Measurements from ENCODE around the gene PLA2G2F.

DNA sequence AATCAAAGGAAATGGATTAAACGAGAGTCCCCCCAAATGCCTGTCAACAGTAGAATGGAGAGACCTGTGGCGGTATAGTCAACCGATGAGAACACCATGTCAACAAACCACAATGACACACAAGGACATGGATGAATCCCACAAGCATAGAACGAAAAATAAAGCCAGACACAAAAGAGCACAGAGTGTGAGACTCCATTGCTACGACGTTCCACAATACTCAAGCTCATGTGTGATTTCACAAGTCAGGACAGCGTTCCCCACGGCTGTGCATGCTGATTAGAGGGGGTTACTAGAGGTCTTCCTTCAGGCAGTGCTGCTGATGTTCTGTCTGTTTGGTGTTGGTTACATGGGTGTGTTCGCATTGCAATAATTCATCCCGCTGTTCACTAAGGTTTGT is 14.0 kb upstream of the PLA2G2F start:
- TF ChIP-seq, protein P1, sequence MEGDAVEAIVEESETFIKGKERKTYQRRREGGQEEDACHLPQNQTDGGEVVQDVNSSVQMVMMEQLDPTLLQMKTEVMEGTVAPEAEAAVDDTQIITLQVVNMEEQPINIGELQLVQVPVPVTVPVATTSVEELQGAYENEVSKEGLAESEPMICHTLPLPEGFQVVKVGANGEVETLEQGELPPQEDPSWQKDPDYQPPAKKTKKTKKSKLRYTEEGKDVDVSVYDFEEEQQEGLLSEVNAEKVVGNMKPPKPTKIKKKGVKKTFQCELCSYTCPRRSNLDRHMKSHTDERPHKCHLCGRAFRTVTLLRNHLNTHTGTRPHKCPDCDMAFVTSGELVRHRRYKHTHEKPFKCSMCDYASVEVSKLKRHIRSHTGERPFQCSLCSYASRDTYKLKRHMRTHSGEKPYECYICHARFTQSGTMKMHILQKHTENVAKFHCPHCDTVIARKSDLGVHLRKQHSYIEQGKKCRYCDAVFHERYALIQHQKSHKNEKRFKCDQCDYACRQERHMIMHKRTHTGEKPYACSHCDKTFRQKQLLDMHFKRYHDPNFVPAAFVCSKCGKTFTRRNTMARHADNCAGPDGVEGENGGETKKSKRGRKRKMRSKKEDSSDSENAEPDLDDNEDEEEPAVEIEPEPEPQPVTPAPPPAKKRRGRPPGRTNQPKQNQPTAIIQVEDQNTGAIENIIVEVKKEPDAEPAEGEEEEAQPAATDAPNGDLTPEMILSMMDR (IDR thresholded peaks at IDR 0.05) = no peak
- no peak for TF ChIP-seq POLR2A (IDR thresholded peaks at IDR 0.05)
